ENCODE measurements around the gene SMYD5.
A peak's percentile ranks its signal among the peaks of the same experiment; 100 is the strongest.
"Not testable (repeated sequence)": the region's sequence is repeated elsewhere in the genome, so short reads cannot be mapped to it uniquely, and the experiment has no call there.

Gene SMYD5

DNA sequence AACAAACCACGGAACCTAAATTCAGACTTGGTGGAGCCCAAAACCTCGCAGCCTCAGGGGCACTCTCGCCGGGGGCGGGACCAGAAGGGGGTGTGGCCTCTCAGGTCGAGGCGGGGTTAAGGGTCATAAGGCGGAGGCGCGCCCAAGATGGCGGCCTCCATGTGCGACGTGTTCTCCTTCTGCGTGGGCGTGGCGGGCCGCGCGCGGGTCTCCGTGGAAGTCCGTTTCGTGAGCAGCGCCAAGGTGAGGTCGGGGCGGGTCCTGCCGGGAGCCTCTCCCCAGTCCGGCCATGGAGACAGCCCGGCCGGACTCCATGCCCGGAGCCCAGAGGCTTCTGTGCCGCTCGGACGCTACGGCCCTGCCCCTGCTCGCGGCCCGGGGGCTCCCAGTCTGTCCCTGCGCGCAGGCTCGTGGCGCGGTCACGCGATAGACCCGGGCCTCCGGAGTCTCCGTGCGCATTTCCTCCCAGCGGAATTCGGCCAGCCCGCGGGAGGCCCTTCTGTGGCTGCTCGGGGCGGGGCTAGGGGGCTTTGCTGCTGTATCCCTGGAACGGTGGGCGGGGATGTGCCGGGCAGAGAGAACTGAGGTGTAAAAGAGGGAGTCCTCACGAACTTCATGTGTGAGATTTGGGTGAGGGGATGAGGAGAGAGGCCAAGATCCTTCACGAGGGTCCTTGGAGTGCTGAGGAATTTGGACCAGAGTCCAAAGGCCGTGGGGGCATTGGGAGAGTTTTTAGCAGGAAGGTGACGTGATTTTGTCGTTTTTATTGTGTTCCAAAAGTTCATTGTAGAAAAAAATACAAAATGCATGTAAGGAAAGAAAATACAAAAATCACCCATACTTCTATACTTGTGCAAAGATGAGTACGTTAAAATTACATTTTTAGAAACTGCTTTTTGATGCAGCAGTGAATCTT lies at the start of gene SMYD5:
Gene SMYD5 (plus strand): TSS at position 126 of the 916 bp plus-strand sequence. CDS start 22 bp downstream, at position 148.
- DNase-seq = peak; percentile 73 to 93 (median 86)
- intact Hi-C loops (cut with DNase I) = no loop called here

DNA sequence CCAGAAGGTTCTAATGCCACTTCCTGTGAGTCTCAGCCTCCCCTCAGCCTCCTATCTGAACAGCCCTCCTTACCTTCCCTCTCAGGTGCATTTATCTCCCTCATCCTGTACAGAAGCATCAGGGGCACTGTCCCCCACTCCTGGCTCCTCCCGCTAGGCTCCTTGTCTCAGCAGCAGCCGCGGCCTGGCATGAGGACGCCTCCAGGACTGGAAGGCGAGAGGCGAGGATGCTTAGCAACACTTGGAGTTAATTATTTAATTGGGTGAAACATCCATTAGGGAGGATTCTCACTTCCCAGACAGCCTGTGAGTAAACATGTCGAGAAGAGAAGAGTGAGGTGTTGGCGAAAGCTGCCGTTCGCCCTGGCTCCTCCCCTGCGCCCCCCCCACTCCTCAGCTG lies 48.1 kb upstream of the SMYD5 start:
- DNase-seq; intact Hi-C loops (cut with DNase I): not testable (repeated sequence)

DNA sequence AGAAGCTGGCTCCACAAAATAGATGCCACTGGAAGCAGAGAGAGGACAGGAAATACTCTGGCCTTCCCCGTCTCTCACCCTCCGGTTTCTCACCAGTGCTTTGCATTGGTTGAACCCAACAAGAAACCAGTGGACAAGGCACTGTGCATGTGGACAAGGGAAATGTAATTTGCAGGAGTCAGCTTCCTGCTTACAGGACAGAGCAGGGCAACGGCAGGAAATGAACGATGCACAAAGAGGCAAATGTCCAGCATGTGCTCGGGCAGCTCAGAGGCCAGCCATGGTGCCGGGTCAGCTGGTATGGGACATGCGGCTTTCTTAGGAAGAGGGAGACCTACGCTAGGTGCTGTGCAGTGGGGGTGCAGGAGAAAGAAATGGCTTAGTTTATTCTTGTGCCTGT lies 47.2 kb upstream of the SMYD5 start:
- intact Hi-C loops (cut with DNase I) = not testable (repeated sequence)

DNA sequence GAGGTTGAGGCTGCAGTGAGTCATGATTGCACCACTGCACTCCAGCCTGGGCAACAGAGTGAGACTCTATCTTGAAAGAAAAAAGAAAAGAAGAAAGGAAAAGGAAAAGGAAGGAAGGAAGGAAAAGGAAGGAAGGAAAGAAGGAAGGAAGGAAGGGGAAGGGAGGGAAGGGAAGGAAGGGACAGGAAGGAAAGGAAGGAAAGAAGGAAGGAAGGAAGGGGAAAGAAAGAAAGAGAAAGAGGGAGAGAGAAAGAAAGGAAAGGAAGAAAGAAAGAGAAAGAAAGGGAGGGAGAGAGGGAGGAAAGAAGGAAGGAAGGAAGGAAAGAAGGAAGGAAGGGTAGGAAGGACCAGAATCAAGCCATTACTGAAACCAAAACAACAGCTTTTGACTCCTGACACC lies 45.7 kb upstream of the SMYD5 start:
- intact Hi-C loops (cut with DNase I); DNase-seq: not testable (repeated sequence)

More for the DNA sequence above, 47.2 kb upstream of the SMYD5 start:
- not testable (repeated sequence) for DNase-seq

DNA sequence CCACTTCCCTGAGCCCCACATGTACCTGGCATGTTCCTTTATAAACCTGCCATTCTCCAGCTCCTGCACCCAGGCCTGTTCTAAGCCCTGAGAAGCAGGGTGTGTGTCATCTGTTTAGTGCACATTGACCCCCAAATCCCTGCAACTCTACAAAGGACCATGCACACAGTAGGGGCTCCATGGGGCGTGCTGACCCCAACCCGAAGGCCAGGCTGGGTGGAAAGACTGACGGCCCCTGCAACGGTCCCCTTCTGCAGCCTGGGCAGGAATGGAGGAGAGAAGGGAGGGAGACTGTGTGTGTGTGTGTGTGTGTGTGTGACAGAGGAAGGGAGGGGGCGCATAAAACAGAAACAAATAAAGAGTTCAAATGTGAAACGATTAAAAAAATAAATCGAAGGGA lies 43.7 kb upstream of the SMYD5 start:
- DNase-seq; intact Hi-C loops (cut with DNase I): not testable (repeated sequence)

DNA sequence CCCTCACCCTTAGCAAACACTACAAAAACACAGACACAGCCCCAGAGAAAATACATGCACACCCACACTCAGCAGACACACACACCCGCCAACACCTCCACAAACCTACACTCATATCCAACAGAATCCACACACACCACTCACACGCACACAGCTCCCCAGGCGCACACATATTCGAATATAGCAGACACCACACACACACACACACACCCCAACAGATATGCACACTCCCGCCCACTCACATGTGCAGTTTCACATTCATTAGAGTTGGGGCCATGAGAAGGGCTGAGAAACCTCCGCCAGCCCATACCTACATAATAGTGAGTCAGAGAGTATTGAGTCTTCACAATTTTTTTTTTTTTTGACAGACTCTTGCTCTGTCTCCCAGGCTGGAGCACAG lies 41.1 kb upstream of the SMYD5 start:
- DNase-seq = peak in 32 of 42 donors; percentile 5 to 80 (median 46)
- intact Hi-C loops (cut with DNase I) = no loop called here

DNA sequence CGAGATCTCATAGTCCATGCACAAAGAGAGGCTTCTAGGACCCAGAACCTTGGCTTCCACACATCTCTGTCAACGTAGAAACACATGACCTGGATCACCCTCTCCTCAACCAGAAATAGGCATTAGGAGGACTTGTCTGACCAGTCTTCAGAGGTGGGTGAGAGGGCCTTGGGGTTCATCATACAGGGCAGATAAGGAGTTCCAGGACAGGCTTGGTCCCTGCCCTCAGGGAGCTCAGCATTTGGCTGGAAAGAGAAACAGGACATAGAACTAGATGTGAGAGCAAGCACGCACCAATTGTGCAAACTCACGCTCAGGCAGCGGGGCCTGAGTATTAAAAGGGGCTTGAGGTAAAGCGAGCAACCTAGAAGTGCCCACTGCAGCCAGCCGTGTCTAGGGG lies 40.3 kb upstream of the SMYD5 start:
- DNase-seq = no peak
- intact Hi-C loops (cut with DNase I) = no loop called here

DNA sequence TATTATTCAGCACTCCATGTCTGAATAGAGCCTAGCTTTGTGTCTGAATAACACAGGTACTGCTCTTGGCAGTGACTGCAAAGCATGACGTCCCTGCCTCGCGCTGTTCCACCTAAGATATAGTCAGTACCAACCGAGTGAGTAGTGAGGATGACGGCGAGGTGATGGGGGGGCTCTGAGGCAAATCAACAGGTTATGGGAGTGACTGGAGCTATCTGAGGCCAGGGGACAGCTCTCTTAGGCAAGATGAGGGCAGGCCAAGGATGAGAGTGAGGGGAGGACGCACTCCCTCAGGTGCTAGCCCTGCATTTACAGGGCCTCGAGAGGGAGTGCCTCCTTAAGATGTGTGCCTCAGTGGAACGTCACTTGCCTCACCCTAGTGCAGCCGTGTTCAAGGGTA lies 39.8 kb upstream of the SMYD5 start:
- intact Hi-C loops (cut with DNase I) = no loop called here
- DNase-seq = no peak

DNA sequence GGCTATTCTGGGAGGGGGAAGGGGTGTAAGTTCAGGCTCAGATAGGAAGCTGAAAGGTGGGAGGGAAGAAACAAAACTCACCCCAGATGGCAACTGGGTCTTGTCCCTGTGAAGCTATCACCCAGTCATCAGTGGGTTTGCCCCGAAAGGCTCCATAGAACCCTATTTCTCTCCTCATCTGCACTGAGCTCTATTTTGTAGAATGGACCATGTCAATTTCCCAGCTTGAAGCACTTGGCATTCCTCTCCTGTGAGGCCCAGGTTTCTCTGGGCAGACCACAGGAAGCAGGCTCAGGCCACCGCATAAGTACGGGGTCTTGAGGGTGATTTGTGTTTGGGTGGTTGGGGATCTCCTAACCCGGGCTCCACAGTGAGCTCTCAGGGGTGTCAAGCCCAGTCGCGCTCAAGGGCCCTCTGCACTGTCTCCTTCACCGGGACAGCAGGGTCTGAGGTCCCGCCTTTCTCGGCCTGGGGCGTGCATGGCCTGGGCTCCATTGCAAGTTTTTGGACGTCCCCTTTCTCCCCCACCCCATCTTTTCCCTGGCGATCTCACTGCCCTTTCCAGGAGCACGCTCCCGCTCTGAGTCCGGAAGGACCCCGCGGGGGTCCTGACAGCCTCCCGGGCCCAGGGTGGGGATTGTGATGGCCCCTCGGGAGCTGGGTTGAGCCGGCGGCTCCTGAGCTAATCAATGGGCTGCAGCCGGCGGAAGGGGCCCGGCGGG lies 38.9 kb upstream of the SMYD5 start:
- intact Hi-C loops (cut with DNase I) = loop anchor here (5.0 kb wide), 2 partner anchors 183 to 283 kb away; no protein-coding TSS in a partner anchor
- no peak for DNase-seq

DNA sequence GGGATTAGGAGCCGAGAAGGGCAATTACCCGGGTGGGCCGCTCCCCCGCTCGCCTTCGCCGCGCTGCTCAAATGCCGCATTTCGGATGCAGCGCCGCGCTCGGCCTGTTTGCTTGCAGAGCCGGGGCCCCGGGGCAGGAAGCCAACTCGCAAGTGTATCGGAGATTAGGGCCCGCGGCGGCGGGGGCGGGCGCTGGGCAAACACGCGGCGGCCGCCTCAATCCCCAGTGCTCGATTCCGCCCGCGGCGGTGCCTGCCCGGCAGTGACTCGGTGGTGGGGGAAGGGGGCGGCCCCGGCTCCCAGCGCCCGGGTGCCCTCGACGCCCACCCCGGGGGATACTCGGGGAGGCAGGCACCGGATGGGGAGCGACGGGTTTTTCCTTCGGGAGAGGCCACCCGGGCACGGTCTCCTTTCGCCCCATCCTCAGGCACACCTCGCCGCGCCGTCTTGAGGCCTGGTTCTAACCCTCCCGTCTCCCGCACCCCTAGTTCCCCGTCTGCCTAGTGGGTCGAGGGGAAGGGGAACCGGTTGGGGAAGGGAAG lies 38.3 kb upstream of the SMYD5 start:
- intact Hi-C loops (cut with DNase I) = loop anchor here (5.0 kb wide), 2 partner anchors 183 to 283 kb away; no protein-coding TSS in a partner anchor
- peak; percentile 37 to 84 (median 64) for DNase-seq

DNA sequence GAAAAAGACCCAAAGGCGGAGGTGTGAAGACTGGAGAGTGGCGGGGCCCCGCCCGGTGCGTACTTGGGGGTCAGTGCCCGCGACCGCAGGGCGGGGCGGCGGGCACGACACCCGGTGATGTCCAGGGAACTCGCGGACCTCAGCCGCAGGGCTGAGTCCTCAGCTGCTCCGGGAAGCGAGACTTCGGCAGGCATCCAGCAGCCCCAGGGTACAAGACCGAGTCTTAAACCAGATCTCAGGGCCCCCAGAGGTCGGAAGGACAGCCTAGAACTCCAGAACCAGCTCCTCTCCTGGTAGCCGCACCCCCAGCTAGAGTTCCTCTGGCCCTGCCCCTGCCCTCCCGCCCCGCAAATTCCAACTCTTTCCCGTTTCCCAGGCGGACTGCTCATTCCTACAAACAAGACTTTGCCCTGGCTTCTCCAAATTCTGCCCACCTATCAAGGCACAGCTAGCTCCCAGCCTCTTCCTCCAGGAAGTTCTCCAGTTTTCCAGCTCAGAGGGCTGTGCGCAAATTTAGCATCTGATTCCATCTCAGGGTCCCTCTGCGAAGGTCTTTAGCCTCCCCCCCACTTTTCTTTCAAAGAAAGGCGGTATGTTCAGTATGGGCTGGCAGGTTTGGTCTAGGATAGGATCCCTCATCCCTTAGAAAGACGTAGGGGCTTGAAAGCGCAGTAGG lies 37.7 kb upstream of the SMYD5 start:
- intact Hi-C loops (cut with DNase I) = loop anchor here (5.0 kb wide), 2 partner anchors 184 to 284 kb away; no protein-coding TSS in a partner anchor
- DNase-seq = peak in 3 of 42 donors; percentile 6 to 28 (median 24)

DNA sequence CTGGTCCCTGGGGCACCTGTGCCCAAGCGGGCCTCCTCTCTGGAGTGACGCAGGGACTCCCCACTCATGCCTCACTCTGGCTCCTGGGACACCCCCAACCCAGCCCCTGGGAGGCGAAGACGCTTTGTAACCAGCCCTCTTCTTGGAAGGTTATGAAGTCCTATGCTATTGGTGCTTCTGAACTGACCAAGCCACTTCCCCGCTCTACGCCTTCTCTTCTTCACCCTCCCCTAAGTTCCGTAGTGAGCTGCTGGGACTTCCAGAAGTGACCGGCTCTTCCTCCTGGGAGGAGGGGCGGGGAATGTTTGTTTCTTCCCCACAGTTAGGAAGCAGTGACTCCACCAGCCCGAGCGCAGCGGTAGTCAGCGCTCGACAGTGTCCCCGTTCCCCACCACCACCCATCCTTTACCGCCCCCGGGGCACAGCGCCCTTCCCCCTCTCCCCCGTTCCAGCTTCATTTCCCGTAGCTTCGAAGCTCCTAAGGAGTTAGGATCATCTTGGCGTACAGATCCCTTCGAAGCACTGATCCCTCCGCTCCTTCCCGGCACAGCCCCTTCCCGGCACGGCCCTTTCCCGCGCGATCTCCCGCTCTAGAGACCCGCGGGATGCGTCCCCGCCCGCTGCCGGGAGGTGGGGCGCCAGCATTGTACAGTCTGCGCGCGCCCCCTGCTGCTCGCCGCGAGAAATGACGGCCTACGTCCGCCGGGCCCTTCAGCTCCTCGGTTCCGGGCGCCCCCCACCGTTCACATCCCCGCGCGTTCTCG lies 37.0 kb upstream of the SMYD5 start:
- intact Hi-C loops (cut with DNase I) = loop anchor here (5.0 kb wide), 2 partner anchors 185 to 285 kb away; no protein-coding TSS in a partner anchor
- peak; percentile 80 to 96 (median 92) for DNase-seq

DNA sequence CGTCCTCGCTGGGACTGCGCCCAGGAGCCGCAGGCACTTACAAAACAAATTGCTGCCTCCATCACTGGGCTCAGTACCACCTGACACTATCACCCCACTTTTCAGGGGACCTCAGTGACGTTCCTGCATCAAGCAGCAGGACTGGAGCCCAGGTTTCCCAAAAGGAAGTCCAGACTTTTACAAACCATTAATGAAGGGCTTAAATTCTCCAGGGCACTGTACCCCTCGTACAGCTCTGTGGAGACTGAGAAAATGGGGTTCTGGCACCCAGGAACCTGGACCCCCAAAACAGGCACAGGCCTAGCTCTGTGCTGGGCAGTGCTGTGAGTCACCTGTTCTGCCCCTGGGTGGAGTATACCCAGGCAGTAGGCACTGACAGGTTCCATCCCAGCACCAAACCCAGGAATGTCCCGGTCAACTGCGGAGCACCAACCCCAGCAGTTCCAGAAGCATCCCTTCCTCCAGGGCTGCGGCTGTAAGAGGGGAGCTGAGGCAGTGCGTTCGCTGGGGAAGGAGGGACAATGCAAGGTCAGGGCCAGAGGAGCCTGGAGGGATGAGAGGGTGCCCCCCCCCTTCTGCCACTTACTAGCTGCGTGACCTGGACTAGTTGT lies 36.3 kb upstream of the SMYD5 start:
- intact Hi-C loops (cut with DNase I) = loop anchor here (5.0 kb wide), 2 partner anchors 185 to 285 kb away; no protein-coding TSS in a partner anchor
- DNase-seq = no peak

DNA sequence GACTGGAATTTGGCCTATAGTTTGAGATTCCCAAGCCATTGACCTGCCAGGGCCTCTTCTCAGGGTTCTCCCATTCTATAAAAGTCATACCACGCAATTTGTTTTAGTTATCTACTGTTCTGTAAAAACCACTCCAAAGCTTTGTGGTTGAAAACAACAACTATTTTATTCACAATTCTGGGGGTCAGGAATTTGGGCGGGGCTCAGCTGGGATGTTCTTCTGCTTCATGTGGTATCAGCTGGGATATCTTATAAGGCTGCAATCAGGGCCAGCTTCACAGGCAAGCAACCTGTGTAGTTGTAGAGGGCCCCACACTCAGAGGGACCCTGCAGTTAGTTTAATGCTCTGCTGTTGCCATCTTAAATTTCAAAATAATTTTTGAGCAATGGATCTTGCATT lies 28.1 kb upstream of the SMYD5 start:
- DNase-seq = no peak
- intact Hi-C loops (cut with DNase I) = no loop called here

DNA sequence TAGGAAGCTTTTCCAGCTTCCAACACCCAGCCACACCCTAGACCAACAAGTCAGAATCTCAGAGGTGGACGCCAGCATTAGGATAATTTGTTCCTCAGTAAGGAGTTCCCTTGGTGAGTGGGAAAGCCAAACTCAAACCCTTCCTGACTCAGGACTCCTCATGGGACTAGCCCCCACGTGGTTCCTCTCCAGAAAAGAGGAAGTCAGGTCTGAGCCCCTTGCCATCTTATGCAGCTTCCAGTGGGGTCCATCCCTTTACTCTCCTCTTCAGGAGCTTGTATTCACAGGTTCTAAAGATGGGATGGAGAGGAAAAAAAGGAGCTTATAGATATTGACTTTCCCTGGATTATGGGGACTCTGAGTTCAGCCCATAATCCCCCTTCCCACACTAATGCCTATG lies 26.5 kb upstream of the SMYD5 start:
- intact Hi-C loops (cut with DNase I) = no loop called here
- DNase-seq = no peak

DNA sequence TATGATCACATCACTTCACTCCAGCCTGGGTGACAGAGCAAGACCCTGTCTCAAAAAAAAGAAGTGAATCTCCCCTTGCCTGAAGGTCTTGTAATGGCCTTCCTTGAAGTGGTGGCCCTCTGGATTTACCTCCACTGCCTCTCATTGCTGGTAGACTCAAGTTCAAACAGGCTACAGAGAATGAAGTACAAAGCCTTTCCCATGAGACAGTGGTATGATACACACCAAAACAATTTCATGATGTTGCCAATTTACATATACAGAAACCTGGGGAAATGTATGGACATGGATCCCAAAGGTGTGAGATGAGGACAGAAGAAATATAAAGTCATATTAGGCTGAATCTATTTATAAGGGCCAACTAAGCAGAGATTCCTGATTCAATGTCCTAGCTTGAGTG lies 16.5 kb upstream of the SMYD5 start:
- DNase-seq = no peak
- intact Hi-C loops (cut with DNase I) = no loop called here

DNA sequence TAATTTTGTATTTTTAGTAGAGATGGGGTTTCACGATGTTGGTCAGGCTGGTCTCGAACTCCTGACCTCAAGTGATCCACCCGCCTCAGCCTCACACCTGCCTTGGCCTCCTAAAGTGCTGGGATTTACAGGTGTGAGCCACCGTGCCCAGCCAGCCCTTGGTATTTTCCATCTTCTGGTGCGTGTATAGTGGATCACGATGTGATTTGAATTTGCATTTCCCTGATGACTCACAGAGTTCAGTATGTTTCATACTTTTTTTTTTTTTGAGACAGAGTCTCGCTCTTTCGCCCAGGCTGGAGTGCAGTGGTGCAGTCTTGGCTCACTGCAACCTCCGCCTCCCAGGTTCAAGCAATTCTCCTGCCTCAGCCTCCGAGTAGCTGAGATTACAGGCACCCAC lies 13.8 kb upstream of the SMYD5 start:
- peak in 1 of 42 donors; percentile 13 for DNase-seq
- intact Hi-C loops (cut with DNase I) = not testable (repeated sequence)
